K562 (cell line): ENCODE results near the gene EXT2. TPM values are rescaled to one million over a fixed set of nuclear protein-coding genes. Genes with fewer than 3 reads are reported as not detected.

Source experiments
- ARID3A ChIP-seq: IDR thresholded peaks from 2 replicates; pipeline ENCODE4 v1.6.1; 2012; ENCODE audit warnings: low read depth, low read length, improper control_type of control experiment, borderline replicate concordance
- ARID3B ChIP-seq: fragments of 250-450 bp; sonication (Bioruptor Pico); IDR thresholded peaks from 2 replicates; pipeline ENCODE4 v1.4.0; 2020; ENCODE audit warnings: borderline replicate concordance
- FOSL1 ChIP-seq: fragments of 200-800 bp; sonication (Bioruptor generic); conservative IDR thresholded peaks from 2 replicates; pipeline ENCODE4 v1.6.1; 2016; ENCODE audit warnings: missing genetic modification characterization, missing compliant biosample characterization
- HNRNPL ChIP-seq: fragments of 200-400 bp; formaldehyde crosslinking; IDR thresholded peaks from 2 replicates; pipeline ENCODE4 v1.6.1; 2017; ENCODE audit warnings: low read depth, mild to moderate bottlenecking, low read length
- NCOA4 ChIP-seq: fragments of 450-650 bp; IDR thresholded peaks from 2 replicates; pipeline ENCODE4 v1.6.1; 2018; ENCODE audit warnings: mild to moderate bottlenecking; ENCODE audit not compliant: partially characterized antibody
- PATZ1 ChIP-seq: fragments of 250-450 bp; sonication (Bioruptor Pico); IDR thresholded peaks from 2 replicates; pipeline ENCODE4 v1.5.0; 2020; ENCODE audit warnings: mild to moderate bottlenecking, borderline replicate concordance
- POLR2H ChIP-seq: IDR thresholded peaks from 2 replicates; pipeline ENCODE4 v1.6.1; 2016; ENCODE audit warnings: missing genetic modification characterization, low read depth, mild to moderate bottlenecking, control low read depth, missing compliant biosample characterization, moderate library complexity
- PPARD ChIP-seq: fragments of 250-450 bp; sonication (Bioruptor Pico); IDR thresholded peaks from 2 replicates; pipeline ENCODE4 v1.8.0; 2022; ENCODE audit warnings: inconsistent platforms, mild to moderate bottlenecking, moderate library complexity
- SRF ChIP-seq, 2 experiments: fragments of 250-450, 450-650 bp in 1 of 2; sonication (Bioruptor Pico) in 1 of 2; sonication (generic) in 1 of 2; formaldehyde crosslinking; IDR thresholded peaks; 2 replicates each; pipeline versions ENCODE4 v1.5.0 to v1.5.1; 2020 to 2022; ENCODE audit warnings: mild to moderate bottlenecking in 1 of 2, missing genetic modification reagents in 1 of 2
- TAL1 ChIP-seq: fragments of 450-650 bp; IDR thresholded peaks from 2 replicates; pipeline ENCODE4 v1.6.1; 2016; ENCODE audit warnings: mild to moderate bottlenecking
- TCF7 ChIP-seq: sonication (generic); IDR thresholded peaks from 2 replicates; pipeline ENCODE4 v1.6.1; 2016; ENCODE audit warnings: antibody characterized with exemption, borderline replicate concordance
- TFAP4 ChIP-seq: sonication (generic); formaldehyde crosslinking; IDR thresholded peaks from 2 replicates; pipeline ENCODE4 v1.8.0; 2022; ENCODE audit warnings: missing genetic modification reagents, mild to moderate bottlenecking, moderate library complexity, borderline replicate concordance
- ZNF134 ChIP-seq: fragments of 250-450 bp; sonication (Bioruptor Pico); conservative IDR thresholded peaks from 2 replicates; pipeline ENCODE4 v1.4.0; 2020
- ZNF57 ChIP-seq: fragments of 450-650 bp; formaldehyde crosslinking; IDR thresholded peaks from 2 replicates; pipeline ENCODE4 v1.4.0; 2020; ENCODE audit warnings: mild to moderate bottlenecking, moderate library complexity
- polyA plus RNA-seq, 8 experiments: library from polyadenylated mRNA; depleted of rRNA in 4 of 8; stranded (reverse) in 5 of 8; unstranded in 3 of 8; fragments of >200 nt; fragmentation: Nextera tagmentation in 2 of 8; fragmentation: Illumina TruSeq in 1 of 8; extraction: Ambion mirVana in 2 of 8; extraction: Trizol in 1 of 8; gene quantifications; 2 replicates each; pipeline versions ENCODE4 v1.2.1 to v1.2.3, GENCODE V29; 2011 to 2014; ENCODE audit warnings: inconsistent platforms in 1 of 8, missing spikeins in 1 of 8
- total RNA-seq, 7 experiments: library from RNA; depleted of rRNA in 6 of 7; stranded (reverse); fragments of >200 nt in 6 of 7; fragmentation: Illumina TruSeq in 2 of 7; extraction: Trizol in 2 of 7; gene quantifications; 2 replicates each; pipeline versions ENCODE4 v1.2.1 to v1.2.3, GENCODE V29; 2011 to 2021; ENCODE audit warnings: low replicate concordance in 1 of 7

Gene EXT2
- total and polyA plus RNA-seq, 9 of the 15 experiments (the other 6 are each of a cell fraction or from before 2014, with no cell fraction given), result 7.5 to 52.1 (median 38.1) TPM

GRCh38 chr11:44047931-44048431, 47.5 kb upstream of the EXT2 start, which contains the start of gene ACCSL (continued):
- no peak for TF ChIP-seq ZNF134
- peak; percentile 8; the same call in 1 of the 2 replicates for TF ChIP-seq TAL1
- no peak for TF ChIP-seq PATZ1 (CRISPR knock-in tag)
- TF ChIP-seq TFAP4, result peak; percentile 72; the same call in 1 of the 2 replicates
- TF ChIP-seq POLR2H (tag), result no peak
- no peak for TF ChIP-seq ARID3A
- TF ChIP-seq ARID3B (CRISPR knock-in tag), result no peak
- TF ChIP-seq SRF (CRISPR knock-in tag; IDR thresholded peaks at IDR 0.05), result no peak
- TF ChIP-seq FOSL1, result 0 out of 2 replicates have a peak, but pooled peaks have one; percentile 19
- TF ChIP-seq PPARD (CRISPR knock-in tag), result no peak
- TF ChIP-seq TCF7, result no peak
- TF ChIP-seq HNRNPL, result no peak
- no peak for TF ChIP-seq NCOA4
- TF ChIP-seq ZNF57 (CRISPR knock-in tag), result no peak
